ENCODE measurements around the gene NOXO1. TPM values are rescaled to one million over a fixed set of nuclear protein-coding genes. Genes with fewer than 3 reads are reported as not detected.

Gene NOXO1
- total and polyA plus RNA-seq, 9 of the 15 experiments (the other 6 are each of a cell fraction or from before 2014, with no cell fraction given) = not detected

DNA sequence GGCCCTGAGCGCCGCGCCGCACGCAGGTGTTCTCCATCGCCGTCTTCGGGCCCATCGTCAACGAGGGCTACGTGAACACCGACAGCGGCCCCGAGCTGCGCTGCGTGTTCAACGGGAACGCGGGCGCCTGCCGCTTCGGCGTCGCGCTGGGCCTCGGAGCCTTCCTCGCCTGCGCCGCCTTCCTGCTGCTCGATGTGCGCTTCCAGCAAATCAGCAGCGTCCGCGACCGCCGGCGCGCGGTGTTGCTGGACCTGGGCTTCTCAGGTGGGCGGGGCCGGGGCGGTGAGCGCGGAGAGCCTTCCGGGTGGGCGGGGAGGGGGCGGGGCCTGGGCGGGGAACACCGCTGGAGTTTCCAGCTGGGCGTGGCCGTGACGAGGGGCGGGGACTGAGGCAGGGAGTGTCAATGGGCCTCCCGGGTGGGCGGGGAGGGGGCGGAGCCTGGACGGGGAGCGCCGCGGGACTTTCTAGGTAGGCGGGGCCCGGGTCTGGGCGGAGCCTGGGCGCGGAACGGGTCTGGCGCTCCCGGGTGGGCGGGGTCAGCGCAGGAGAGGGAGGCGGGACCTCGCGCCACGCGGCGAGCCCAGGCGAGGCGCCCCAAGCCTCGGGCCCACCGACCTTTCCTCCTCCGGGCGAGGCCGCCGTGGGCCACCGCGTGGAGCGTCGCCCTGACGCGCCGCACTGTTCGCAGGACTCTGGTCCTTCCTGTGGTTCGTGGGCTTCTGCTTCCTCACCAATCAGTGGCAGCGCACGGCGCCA lies 10.9 kb upstream of the NOXO1 start (continued):
- TF ChIP-seq FOXM1 (IDR thresholded peaks at IDR 0.05; ENCODE audit: low read depth) (no peak), FOXM1 (CRISPR knock-in tag; IDR thresholded peaks at IDR 0.05; ENCODE audit: low read depth) (no peak), CEBPG (CRISPR knock-in tag; IDR thresholded peaks at IDR 0.05) (no peak), CEBPG (tag; conservative IDR thresholded peaks at IDR 0.05 in 1 of 2, IDR thresholded peaks at IDR 0.05 in 1 of 2) (no peak), ZNF197 (CRISPR knock-in tag; IDR thresholded peaks at IDR 0.05; ENCODE audit: low read depth) (no peak), RAD51 (IDR thresholded peaks at IDR 0.05; ENCODE audit: borderline replicate concordance, low read depth) (no peak), ZNF507 (tag; conservative IDR thresholded peaks at IDR 0.05) (no peak), RHOXF2B (CRISPR knock-in tag; conservative IDR thresholded peaks at IDR 0.05) (no peak), XRCC4 (IDR thresholded peaks at IDR 0.05; ENCODE audit: extremely low read depth, insufficient read depth, insufficient read length) (no peak), SUPT5H (IDR thresholded peaks at IDR 0.05) (peak; percentile 63), CHCHD3 (CRISPR knock-in tag; IDR thresholded peaks at IDR 0.05) (no peak), MEIS2 (IDR thresholded peaks at IDR 0.05; ENCODE audit: partially characterized antibody) (no peak), RB1 (IDR thresholded peaks at IDR 0.05; ENCODE audit: low read depth) (peak; percentile 81), KLF13 (tag; IDR thresholded peaks at IDR 0.05; ENCODE audit: borderline replicate concordance, low read depth) (peak; percentile 55; the same call in 1 of the 2 replicates)
- TF ChIP-seq, protein P1, sequence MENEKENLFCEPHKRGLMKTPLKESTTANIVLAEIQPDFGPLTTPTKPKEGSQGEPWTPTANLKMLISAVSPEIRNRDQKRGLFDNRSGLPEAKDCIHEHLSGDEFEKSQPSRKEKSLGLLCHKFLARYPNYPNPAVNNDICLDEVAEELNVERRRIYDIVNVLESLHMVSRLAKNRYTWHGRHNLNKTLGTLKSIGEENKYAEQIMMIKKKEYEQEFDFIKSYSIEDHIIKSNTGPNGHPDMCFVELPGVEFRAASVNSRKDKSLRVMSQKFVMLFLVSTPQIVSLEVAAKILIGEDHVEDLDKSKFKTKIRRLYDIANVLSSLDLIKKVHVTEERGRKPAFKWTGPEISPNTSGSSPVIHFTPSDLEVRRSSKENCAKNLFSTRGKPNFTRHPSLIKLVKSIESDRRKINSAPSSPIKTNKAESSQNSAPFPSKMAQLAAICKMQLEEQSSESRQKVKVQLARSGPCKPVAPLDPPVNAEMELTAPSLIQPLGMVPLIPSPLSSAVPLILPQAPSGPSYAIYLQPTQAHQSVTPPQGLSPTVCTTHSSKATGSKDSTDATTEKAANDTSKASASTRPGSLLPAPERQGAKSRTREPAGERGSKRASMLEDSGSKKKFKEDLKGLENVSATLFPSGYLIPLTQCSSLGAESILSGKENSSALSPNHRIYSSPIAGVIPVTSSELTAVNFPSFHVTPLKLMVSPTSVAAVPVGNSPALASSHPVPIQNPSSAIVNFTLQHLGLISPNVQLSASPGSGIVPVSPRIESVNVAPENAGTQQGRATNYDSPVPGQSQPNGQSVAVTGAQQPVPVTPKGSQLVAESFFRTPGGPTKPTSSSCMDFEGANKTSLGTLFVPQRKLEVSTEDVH (IDR thresholded peaks at IDR 0.05; ENCODE audit: low read depth, partially characterized antibody) = no peak
- TF ChIP-seq, protein P2, sequence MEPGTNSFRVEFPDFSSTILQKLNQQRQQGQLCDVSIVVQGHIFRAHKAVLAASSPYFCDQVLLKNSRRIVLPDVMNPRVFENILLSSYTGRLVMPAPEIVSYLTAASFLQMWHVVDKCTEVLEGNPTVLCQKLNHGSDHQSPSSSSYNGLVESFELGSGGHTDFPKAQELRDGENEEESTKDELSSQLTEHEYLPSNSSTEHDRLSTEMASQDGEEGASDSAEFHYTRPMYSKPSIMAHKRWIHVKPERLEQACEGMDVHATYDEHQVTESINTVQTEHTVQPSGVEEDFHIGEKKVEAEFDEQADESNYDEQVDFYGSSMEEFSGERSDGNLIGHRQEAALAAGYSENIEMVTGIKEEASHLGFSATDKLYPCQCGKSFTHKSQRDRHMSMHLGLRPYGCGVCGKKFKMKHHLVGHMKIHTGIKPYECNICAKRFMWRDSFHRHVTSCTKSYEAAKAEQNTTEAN (CRISPR knock-in tag; IDR thresholded peaks at IDR 0.05) = peak; percentile 83
- TF ChIP-seq, protein P3, sequence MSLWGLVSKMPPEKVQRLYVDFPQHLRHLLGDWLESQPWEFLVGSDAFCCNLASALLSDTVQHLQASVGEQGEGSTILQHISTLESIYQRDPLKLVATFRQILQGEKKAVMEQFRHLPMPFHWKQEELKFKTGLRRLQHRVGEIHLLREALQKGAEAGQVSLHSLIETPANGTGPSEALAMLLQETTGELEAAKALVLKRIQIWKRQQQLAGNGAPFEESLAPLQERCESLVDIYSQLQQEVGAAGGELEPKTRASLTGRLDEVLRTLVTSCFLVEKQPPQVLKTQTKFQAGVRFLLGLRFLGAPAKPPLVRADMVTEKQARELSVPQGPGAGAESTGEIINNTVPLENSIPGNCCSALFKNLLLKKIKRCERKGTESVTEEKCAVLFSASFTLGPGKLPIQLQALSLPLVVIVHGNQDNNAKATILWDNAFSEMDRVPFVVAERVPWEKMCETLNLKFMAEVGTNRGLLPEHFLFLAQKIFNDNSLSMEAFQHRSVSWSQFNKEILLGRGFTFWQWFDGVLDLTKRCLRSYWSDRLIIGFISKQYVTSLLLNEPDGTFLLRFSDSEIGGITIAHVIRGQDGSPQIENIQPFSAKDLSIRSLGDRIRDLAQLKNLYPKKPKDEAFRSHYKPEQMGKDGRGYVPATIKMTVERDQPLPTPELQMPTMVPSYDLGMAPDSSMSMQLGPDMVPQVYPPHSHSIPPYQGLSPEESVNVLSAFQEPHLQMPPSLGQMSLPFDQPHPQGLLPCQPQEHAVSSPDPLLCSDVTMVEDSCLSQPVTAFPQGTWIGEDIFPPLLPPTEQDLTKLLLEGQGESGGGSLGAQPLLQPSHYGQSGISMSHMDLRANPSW (CRISPR knock-in tag; IDR thresholded peaks at IDR 0.05) = no peak
- TF ChIP-seq, protein P4, sequence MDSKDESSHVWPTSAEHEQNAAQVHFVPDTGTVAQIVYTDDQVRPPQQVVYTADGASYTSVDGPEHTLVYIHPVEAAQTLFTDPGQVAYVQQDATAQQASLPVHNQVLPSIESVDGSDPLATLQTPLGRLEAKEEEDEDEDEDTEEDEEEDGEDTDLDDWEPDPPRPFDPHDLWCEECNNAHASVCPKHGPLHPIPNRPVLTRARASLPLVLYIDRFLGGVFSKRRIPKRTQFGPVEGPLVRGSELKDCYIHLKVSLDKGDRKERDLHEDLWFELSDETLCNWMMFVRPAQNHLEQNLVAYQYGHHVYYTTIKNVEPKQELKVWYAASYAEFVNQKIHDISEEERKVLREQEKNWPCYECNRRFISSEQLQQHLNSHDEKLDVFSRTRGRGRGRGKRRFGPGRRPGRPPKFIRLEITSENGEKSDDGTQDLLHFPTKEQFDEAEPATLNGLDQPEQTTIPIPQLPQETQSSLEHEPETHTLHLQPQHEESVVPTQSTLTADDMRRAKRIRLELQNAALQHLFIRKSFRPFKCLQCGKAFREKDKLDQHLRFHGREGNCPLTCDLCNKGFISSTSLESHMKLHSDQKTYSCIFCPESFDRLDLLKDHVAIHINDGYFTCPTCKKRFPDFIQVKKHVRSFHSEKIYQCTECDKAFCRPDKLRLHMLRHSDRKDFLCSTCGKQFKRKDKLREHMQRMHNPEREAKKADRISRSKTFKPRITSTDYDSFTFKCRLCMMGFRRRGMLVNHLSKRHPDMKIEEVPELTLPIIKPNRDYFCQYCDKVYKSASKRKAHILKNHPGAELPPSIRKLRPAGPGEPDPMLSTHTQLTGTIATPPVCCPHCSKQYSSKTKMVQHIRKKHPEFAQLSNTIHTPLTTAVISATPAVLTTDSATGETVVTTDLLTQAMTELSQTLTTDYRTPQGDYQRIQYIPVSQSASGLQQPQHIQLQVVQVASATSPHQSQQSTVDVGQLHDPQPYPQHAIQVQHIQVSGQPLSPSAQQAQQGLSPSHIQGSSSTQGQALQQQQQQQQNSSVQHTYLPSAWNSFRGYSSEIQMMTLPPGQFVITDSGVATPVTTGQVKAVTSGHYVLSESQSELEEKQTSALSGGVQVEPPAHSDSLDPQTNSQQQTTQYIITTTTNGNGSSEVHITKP (IDR thresholded peaks at IDR 0.05; ENCODE audit: partially characterized antibody) = no peak

Measured in K562 (cell line).